ENCODE data around the gene CISD2. TPM values are rescaled to one million over a fixed set of nuclear protein-coding genes. Genes with fewer than 3 reads are reported as not detected.

The CISD2 gene
- total RNA-seq (2014; rRNA removed; shearing (Covaris generic)), result 34.1 and 39.0 TPM in 2 replicates
- polyA plus RNA-seq (2016; fragmentation: Nextera tagmentation; extraction: Ambion mirVana), result 96.6 and 102 TPM in 2 replicates
- long read RNA-seq, full-length matches to known transcripts, result 65 of 69 reads
- long read RNA-seq, partial matches to known transcripts, result 0 of 69 reads
- long read RNA-seq, other reads (novel, unspliced or antisense), result 4 of 69 reads

- Histone ChIP-seq H3K27ac (ENCODE audit: low read depth) (peak within 1 kb of the TSS; percentile 94), H3F3A (replicated peaks; ENCODE audit: low read depth) (no peaks in the 10 kb centered on the region; the same call in 1 of the 2 replicates), H3K79me2 (replicated peaks; ENCODE audit: insufficient read depth) (peaks cover 86% of the 10 kb centered on the region), H2AFZ (peak within 1 kb of the TSS; percentile 70; the same call in 1 of the 2 replicates), H3K27me3 (ENCODE audit: insufficient read depth) (no peaks in the 10 kb centered on the region), H3K36me3 (ENCODE audit: insufficient read depth) (no peaks in the 10 kb centered on the region; the same call in 1 of the 2 replicates), H4K20me1 (replicated peaks; ENCODE audit: insufficient read depth) (no peaks in the 10 kb centered on the region), H3K4me3 (peak within 1 kb of the TSS; percentile 60), H3K4me1 (ENCODE audit: insufficient read depth) (peaks cover 24% of the 10 kb centered on the region), H3K9me2 (ENCODE audit: insufficient read depth) (no peaks in the 10 kb centered on the region), H3K4me2 (peak within 1 kb of the TSS; percentile 78)
- Mint-ChIP-seq H3K27me3 (ENCODE audit: insufficient read depth, low read depth, poor library complexity) (peaks cover 7% of the 10 kb centered on the region), H3K9me3 (no peaks in the 10 kb centered on the region), H3K4me1 (peaks cover 35% of the 10 kb centered on the region), H3K4me3 (peak within 1 kb of the TSS; percentile 97), H3K27ac (peak within 1 kb of the TSS; percentile 99), H3K36me3 (ENCODE audit: low read depth) (peaks cover 14% of the 10 kb centered on the region)
- TF ChIP-seq CREB1 (CRISPR knock-in tag; IDR thresholded peaks at IDR 0.05; ENCODE audit: low read depth) (peak; percentile 87), ETS1 (IDR thresholded peaks at IDR 0.05) (peak; percentile 54; the same call in 1 of the 2 replicates), ZNF114 (CRISPR knock-in tag; IDR thresholded peaks at IDR 0.05) (0 out of 2 replicates have a peak, but pooled peaks have one; percentile 25), STAT1 (IDR thresholded peaks at IDR 0.05; ENCODE audit: unreplicated experiment) (no peak), NANOG (IDR thresholded peaks at IDR 0.05; ENCODE audit: borderline replicate concordance) (no peak), EZH2 (IDR thresholded peaks at IDR 0.05; ENCODE audit: low read depth, unreplicated experiment) (no peak), ZNF462 (CRISPR knock-in tag; IDR thresholded peaks at IDR 0.05) (0 out of 2 replicates have a peak, but pooled peaks have one; percentile 21), JUNB (IDR thresholded peaks at IDR 0.05; ENCODE audit: unreplicated experiment) (no peak), REST (IDR thresholded peaks at IDR 0.05; ENCODE audit: unreplicated experiment) (no peak), EZH2phosphoT487 (IDR thresholded peaks at IDR 0.05; ENCODE audit: unreplicated experiment) (no peak), ZNF331 (CRISPR knock-in tag; IDR thresholded peaks at IDR 0.05; ENCODE audit: low read depth) (no peak), CTCF (conservative IDR thresholded peaks at IDR 0.05; ENCODE audit: low read depth in 2 of 2) (no peak), POLR2AphosphoS5 (IDR thresholded peaks at IDR 0.05; ENCODE audit: low read depth) (peak; percentile 88)
- ATAC-seq (peak; percentile 92), DNase-seq (ENCODE audit: low spot score) (peak; percentile 95)
Measured at GRCh38 chr4:102868781-102869568, at the start of gene CISD2. Gene CISD2, plus strand, starts transcription at chr4:102868992. Its CDS starts 93 bp downstream, at chr4:102869085.
